Spinal cord (tissue), 10 donors: ENCODE results near the gene MYRF. TPM values are rescaled to one million over a fixed set of nuclear protein-coding genes. Genes with fewer than 3 reads are reported as not detected.
A peak's percentile ranks its signal among the peaks of the same experiment; 100 is the strongest.

Experiments
- DNase-seq, 6 donors: peaks; one replicate each; pipeline versions ENCODE4 v3.0.0 to v3.0.0-alpha.2; 2013 to 2015; ENCODE audit warnings: low spot score in 6 of 6, low read depth in 4 of 6
- H3K27ac ChIP-seq: one replicate; pipeline ENCODE4 v1.5.1; 2013; ENCODE audit warnings: low read depth, low read length, control low read depth
- H3K27me3 ChIP-seq: one replicate; pipeline ENCODE4 v1.6.1; 2013; ENCODE audit warnings: low read length; ENCODE audit not compliant: control insufficient read depth, insufficient read depth
- H3K36me3 ChIP-seq: one replicate; pipeline ENCODE4 v1.6.1; 2013; ENCODE audit warnings: low read length; ENCODE audit not compliant: control insufficient read depth, insufficient read depth
- H3K4me1 ChIP-seq: one replicate; pipeline ENCODE4 v1.6.1; 2013; ENCODE audit warnings: low read length; ENCODE audit not compliant: control insufficient read depth, insufficient read depth
- H3K4me3 ChIP-seq: one replicate; pipeline ENCODE4 v1.5.1; 2013; ENCODE audit warnings: low read depth, low read length, control low read depth
- H3K9me3 ChIP-seq: one replicate; pipeline ENCODE4 v1.6.1; 2013; ENCODE audit warnings: low read length; ENCODE audit not compliant: control insufficient read depth, insufficient read depth
- WGBS: methylation state at CpG from one replicate; pipeline ENCODE4 v1.1.5; 2013; ENCODE audit warnings: missing lambda C conversion rate; ENCODE audit not compliant: insufficient coverage; 5-methylcytosine and 5-hydroxymethylcytosine counted together
- polyA plus RNA-seq, 2 donors: library from polyadenylated mRNA; unstranded; fragments of 120-200 nt; gene quantifications; one replicate each; pipeline ENCODE4 v1.2.1, GENCODE V29; 2013; ENCODE audit not compliant: insufficient read length in 2 of 2
- total RNA-seq, 2 donors: library from RNA; depleted of rRNA in 1 of 2; stranded (reverse); fragments of 120-200 nt in 1 of 2; fragments of >200 nt in 1 of 2; gene quantifications; one replicate each; pipeline versions ENCODE4 v1.2.3 to v1.2.4, GENCODE V29; 2013 to 2014
- donor health status: healthy.

Gene MYRF
- total and polyA plus RNA-seq, 4 donors: 13.6 to 135 (median 64.8) TPM

- Histone ChIP-seq H3K36me3 (peaks cover 15% of the 10 kb centered on the region), H3K9me3 (no peaks in the 10 kb centered on the region), H3K4me1 (peaks cover 43% of the 10 kb centered on the region), H3K27ac (no peak overlapping the region), H3K4me3 (no peak overlapping the region), H3K27me3 (no peaks in the 10 kb centered on the region)
- peak in 2 of 6 donors; percentile 85 to 86 for DNase-seq
- WGBS: 17% methylated on average over 4 of the region's 6 CpGs
Observed at GRCh38 chr11:61711498-61711897, 40.9 kb upstream of the MYRF start.

GRCh38 chr11:61712314-61712713 lies 40.1 kb upstream of the MYRF start:
- Histone ChIP-seq H3K4me3 (no peak overlapping the region), H3K27ac (no peak overlapping the region), H3K27me3 (no peaks in the 10 kb centered on the region), H3K4me1 (peaks cover 49% of the 10 kb centered on the region), H3K36me3 (peaks cover 7% of the 10 kb centered on the region), H3K9me3 (no peaks in the 10 kb centered on the region)
- WGBS: 81% methylated on average over 7 of the region's 12 CpGs
- DNase-seq: peak in 1 of 6 donors; percentile 88

GRCh38 chr11:61712846-61713245 lies 39.6 kb upstream of the MYRF start:
- 92% methylated on average over 6 of the region's 6 CpGs for WGBS
- H3K27ac ChIP-seq: no peak overlapping the region

GRCh38 chr11:61713464-61713863 lies 39.0 kb upstream of the MYRF start:
- no peaks in the 10 kb centered on the region for H3K27me3 ChIP-seq
- H3K36me3 ChIP-seq: peaks cover 3% of the 10 kb centered on the region
- H3K4me3 ChIP-seq: no peak overlapping the region
- H3K27ac ChIP-seq: no peak overlapping the region
- DNase-seq: no peak
- no peaks in the 10 kb centered on the region for H3K9me3 ChIP-seq
- 64% methylated on average over 9 of the region's 9 CpGs for WGBS
- peaks cover 61% of the 10 kb centered on the region for H3K4me1 ChIP-seq

More at GRCh38 chr11:61712846-61713245, 39.6 kb upstream of the MYRF start:
- Histone ChIP-seq H3K4me3 (no peak overlapping the region), H3K9me3 (no peaks in the 10 kb centered on the region), H3K4me1 (peaks cover 54% of the 10 kb centered on the region), H3K27me3 (no peaks in the 10 kb centered on the region), H3K36me3 (peaks cover 3% of the 10 kb centered on the region)
- DNase-seq: no peak

DNA sequence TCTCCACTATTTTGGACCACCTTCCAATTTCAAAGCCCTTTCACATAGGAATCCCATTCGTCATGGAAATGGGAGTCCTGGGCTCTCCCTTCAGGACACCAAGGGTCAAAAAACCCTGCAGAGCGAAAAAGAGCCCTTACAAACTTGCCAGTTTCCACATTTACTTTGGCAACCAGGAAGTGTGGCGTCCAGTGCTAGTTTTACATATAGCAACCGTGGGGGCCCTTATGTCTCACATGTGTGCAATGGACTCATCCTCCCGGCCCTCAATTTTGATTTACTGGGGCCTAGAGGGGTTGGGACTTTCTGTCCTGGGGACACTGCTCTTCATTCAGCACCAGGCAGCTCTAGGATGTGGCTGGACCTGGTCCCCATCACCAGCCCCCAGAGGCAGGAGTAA lies 38.5 kb upstream of the MYRF start:
- no peak for DNase-seq
- Histone ChIP-seq H3K36me3 (peaks cover 3% of the 10 kb centered on the region), H3K4me1 (peaks cover 65% of the 10 kb centered on the region), H3K9me3 (no peaks in the 10 kb centered on the region), H3K4me3 (no peak overlapping the region), H3K27ac (no peak overlapping the region), H3K27me3 (no peaks in the 10 kb centered on the region)
- 49% methylated on average over 4 of the region's 5 CpGs for WGBS

- 57% methylated on average over 6 of the region's 6 CpGs for WGBS
- Histone ChIP-seq H3K9me3 (no peaks in the 10 kb centered on the region), H3K36me3 (peaks cover 3% of the 10 kb centered on the region), H3K4me3 (no peak overlapping the region), H3K4me1 (peaks cover 69% of the 10 kb centered on the region), H3K27me3 (no peaks in the 10 kb centered on the region), H3K27ac (no peak overlapping the region)
- DNase-seq: no peak
Observed at GRCh38 chr11:61714316-61714715, 38.1 kb upstream of the MYRF start.

GRCh38 chr11:61714916-61715315 lies 37.5 kb upstream of the MYRF start:
- no peaks in the 10 kb centered on the region for H3K27me3 ChIP-seq
- DNase-seq: no peak
- no peak overlapping the region for H3K27ac ChIP-seq
- no peak overlapping the region for H3K4me3 ChIP-seq
- peaks cover 70% of the 10 kb centered on the region for H3K4me1 ChIP-seq
- WGBS: 97% methylated on average over 5 of the region's 5 CpGs
- no peaks in the 10 kb centered on the region for H3K9me3 ChIP-seq
- H3K36me3 ChIP-seq: peaks cover 6% of the 10 kb centered on the region

- DNase-seq: no peak
- 88% methylated on average over 4 of the region's 4 CpGs for WGBS
- Histone ChIP-seq H3K4me1 (peaks cover 64% of the 10 kb centered on the region), H3K27ac (no peak overlapping the region), H3K27me3 (no peaks in the 10 kb centered on the region), H3K4me3 (no peak overlapping the region), H3K36me3 (peaks cover 15% of the 10 kb centered on the region), H3K9me3 (no peaks in the 10 kb centered on the region)
Observed at GRCh38 chr11:61715867-61716266, 36.6 kb upstream of the MYRF start.

DNA sequence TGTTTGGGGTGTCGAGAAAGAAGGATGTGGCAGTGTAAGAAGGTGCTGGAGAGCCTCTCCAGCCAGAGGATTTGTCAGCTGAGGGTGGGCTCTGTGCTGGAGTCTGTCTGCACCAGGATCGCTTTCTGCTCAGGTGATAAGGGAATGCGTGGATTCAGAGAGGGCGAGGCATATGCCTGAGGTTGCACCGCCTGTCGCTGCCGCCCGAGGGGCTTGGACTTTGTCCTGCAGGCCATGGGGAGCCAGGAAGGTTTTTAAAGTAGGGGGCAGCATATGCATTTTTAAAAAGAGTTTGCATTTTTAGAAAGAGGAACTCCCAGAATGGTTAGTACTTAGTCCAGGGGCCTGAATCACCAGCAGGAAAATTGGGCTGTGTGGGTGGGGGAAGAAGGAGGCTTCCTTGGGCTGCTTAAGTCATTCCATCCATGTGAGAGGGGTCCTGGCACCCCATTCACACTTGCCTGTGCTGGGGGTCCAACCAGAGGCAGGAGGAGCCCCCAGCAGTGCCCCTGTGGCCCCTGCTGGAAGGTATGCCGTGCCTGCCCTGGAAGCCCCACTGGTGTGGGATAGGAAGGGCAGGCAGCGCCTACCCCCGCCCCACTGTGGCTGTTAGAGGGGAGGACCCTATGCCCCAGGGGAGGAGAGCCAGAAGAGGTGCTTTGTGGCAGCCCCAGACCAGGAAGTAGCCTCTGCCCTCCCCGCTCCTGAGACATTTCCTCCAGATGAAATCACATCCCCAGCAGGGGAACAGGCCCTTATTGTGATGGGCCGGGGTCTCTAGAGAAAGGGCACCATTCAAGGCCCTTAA lies 35.8 kb upstream of the MYRF start:
- DNase-seq: no peak
- no peak overlapping the region for H3K27ac ChIP-seq
- no peaks in the 10 kb centered on the region for H3K27me3 ChIP-seq
- 85% methylated on average over 9 of the region's 13 CpGs for WGBS
- H3K36me3 ChIP-seq: peaks cover 23% of the 10 kb centered on the region
- H3K9me3 ChIP-seq: no peaks in the 10 kb centered on the region
- peaks cover 56% of the 10 kb centered on the region for H3K4me1 ChIP-seq
- no peak overlapping the region for H3K4me3 ChIP-seq
